ENCODE results near the gene UNC79. TPM values are rescaled to one million over a fixed set of nuclear protein-coding genes. Genes with fewer than 3 reads are reported as not detected.

The UNC79 gene
- total RNA-seq, 1 donor from 2014 or later, result 0.09 TPM

DNA sequence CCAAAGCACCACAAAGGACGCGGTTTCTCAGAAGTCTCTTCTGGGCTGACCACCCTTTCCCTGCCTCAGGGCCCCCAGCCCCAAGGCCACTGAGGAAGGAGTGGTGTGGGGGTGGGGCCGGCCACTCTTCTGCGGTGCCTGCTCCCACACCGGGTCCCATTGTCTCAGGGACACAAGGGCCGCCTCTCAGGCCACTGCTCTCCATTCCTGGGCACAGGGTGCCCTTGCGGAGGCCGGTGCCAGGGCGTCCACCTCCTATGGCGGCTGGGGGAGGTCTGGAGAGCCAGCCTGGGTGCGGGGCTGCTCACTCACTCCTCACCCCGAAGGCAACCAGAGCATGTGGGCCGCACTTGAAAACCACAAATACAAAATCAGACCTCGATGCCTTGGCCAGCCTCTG is 313.4 kb downstream of the UNC79 start:
- Histone ChIP-seq H3K27me3 (peaks cover 9% of the 10 kb centered on the region), H3K36me3 (no peaks in the 10 kb centered on the region), H3K4me1 (no peaks in the 10 kb centered on the region), H3K4me3 (no peak overlapping the region), H3K27ac (no peak overlapping the region), H3K9me3 (no peaks in the 10 kb centered on the region)
- ATAC-seq (no peak), DNase-seq (no peak)
- TF ChIP-seq, protein P1, sequence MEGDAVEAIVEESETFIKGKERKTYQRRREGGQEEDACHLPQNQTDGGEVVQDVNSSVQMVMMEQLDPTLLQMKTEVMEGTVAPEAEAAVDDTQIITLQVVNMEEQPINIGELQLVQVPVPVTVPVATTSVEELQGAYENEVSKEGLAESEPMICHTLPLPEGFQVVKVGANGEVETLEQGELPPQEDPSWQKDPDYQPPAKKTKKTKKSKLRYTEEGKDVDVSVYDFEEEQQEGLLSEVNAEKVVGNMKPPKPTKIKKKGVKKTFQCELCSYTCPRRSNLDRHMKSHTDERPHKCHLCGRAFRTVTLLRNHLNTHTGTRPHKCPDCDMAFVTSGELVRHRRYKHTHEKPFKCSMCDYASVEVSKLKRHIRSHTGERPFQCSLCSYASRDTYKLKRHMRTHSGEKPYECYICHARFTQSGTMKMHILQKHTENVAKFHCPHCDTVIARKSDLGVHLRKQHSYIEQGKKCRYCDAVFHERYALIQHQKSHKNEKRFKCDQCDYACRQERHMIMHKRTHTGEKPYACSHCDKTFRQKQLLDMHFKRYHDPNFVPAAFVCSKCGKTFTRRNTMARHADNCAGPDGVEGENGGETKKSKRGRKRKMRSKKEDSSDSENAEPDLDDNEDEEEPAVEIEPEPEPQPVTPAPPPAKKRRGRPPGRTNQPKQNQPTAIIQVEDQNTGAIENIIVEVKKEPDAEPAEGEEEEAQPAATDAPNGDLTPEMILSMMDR (IDR thresholded peaks at IDR 0.05), result no peak
- intact Hi-C loops (cut with DNase I), result no loop called here

DNA sequence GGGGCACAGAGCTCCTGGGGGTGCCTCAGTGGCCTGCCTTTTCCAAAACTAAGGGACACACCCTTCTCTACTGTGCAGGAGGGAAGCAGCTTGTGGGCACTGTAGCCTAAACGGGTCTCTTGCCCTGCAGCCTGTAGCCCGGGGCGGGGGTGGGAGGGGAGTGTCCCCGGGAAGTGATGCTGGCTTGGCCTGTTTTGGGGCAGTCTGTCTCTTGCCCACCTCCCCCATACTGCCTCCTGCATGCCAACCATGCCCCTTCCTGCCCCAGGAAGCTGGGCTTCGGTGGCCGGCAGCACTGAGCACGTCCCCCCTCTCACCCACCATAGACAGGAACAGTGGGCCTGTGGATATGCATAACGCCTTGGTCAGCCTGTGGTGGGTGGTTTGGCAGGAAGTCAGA is 314.1 kb downstream of the UNC79 start:
- Histone ChIP-seq H3K4me1 (no peaks in the 10 kb centered on the region), H3K4me3 (no peak overlapping the region), H3K36me3 (no peaks in the 10 kb centered on the region), H3K27ac (no peak overlapping the region), H3K27me3 (peaks cover 9% of the 10 kb centered on the region), H3K9me3 (no peaks in the 10 kb centered on the region)
- TF ChIP-seq, protein P1 (IDR thresholded peaks at IDR 0.05), result no peak
- DNase-seq, result no peak
- ATAC-seq, result no peak
- intact Hi-C loops (cut with DNase I), result no loop called here

DNA sequence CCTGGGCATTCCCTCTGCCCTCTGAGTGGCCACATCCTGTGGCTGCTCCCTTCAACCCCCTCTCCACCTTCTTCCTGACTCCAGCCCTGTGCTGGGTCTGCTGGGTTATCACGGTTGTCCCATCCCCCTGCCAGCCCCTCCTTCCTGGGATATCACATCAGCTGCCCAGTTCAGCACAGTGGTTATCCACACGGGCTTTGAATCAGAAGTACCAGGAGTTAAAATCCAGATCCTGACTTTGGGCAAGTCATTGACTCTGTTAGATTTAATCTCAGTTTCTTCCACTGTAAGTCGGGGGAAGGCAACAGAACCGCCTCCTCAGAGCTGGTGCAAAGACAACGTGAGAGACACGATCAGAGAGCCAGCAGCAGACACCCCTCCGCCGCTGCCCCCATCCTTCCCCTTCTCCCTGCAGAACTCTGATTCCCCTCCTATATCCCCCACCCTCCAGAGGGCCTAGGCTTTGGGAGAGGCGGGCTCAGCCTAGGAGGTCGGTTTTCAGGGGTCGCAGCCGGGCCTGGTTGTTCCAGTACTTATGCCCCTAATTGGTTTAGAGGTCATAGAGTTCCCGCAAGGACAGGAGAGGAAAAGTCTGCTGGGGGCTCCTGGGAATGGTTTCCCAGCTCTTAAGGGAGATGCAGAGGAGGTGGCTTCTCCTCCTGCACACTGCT is 315.0 kb downstream of the UNC79 start:
- DNase-seq, result no peak
- no peaks in the 10 kb centered on the region for H3K4me1 ChIP-seq
- peaks cover 9% of the 10 kb centered on the region for H3K27me3 ChIP-seq
- no peak overlapping the region for H3K27ac ChIP-seq
- H3K36me3 ChIP-seq, result no peaks in the 10 kb centered on the region
- intact Hi-C loops (cut with DNase I), result no loop called here
- ATAC-seq, result no peak
- no peaks in the 10 kb centered on the region for H3K9me3 ChIP-seq
- TF ChIP-seq, protein P1 (IDR thresholded peaks at IDR 0.05), result no peak
- H3K4me3 ChIP-seq, result no peak overlapping the region

DNA sequence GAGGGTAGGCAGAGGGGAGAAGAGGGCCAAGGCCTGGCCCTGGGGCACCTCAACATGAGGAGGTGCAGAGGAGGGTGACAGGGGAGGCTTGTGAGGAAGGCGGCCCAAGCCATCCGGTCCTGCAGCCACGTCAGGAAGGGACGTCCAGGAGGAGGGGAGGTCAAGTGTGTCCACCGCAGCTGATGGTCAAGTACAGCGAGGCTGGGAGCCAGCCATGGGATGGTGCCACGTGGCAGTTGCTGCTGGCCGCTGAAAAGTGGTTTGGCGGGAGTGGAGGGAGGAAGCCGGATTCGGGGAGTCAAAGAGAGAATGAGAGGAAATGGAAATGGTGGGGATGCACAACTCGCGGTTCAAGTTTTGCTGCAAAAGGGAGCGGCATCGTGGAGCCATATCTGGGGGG is 316.4 kb downstream of the UNC79 start:
- no peak overlapping the region for H3K4me3 ChIP-seq
- no peak overlapping the region for H3K27ac ChIP-seq
- ATAC-seq (no peak), DNase-seq (no peak)
- H3K27me3 ChIP-seq, result peaks cover 9% of the 10 kb centered on the region
- TF ChIP-seq, protein P1 (IDR thresholded peaks at IDR 0.05), result no peak
- H3K36me3 ChIP-seq, result no peaks in the 10 kb centered on the region
- intact Hi-C loops (cut with DNase I), result no loop called here
- no peaks in the 10 kb centered on the region for H3K4me1 ChIP-seq
- H3K9me3 ChIP-seq, result no peaks in the 10 kb centered on the region

DNA sequence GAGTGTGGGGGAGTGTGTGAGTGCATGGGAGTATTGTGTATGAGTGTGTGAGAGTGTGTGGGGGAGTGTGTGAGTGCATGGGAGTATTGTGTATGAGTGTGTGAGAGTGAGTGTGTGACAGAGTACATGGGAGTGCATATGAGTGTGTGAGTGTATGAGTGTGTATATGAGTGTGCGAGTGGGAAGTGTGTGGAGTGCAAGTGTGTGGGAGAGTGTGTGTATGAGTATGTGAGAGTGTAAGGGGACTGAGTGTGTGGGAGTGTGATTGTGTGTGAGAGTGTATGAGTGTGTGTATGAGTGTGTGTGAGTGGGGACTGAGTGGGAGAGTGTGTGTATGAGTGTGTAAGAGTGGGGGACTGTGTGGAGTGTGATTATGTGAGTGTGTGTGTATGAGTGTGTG is 316.8 kb downstream of the UNC79 start:
- Histone ChIP-seq H3K27me3 (peaks cover 9% of the 10 kb centered on the region), H3K27ac (no peak overlapping the region), H3K4me3 (no peak overlapping the region), H3K36me3 (no peaks in the 10 kb centered on the region), H3K4me1 (no peaks in the 10 kb centered on the region), H3K9me3 (no peaks in the 10 kb centered on the region)
- intact Hi-C loops (cut with DNase I), result no loop called here
- no peak for DNase-seq
- ATAC-seq, result no peak
- TF ChIP-seq, protein P1 (IDR thresholded peaks at IDR 0.05), result no peak
